OCI-LY7 (cell line): ENCODE data around the gene SMAP1. TPM values are rescaled to one million over a fixed set of nuclear protein-coding genes. Genes with fewer than 3 reads are reported as not detected.

Experiments
- BruUV-seq: library from RNA; stranded (reverse); fragments of 400-500 nt; replicated peaks from 2 replicates; lab custom pipeline; 2021; lab: Mats Ljungman, UMichigan
- CTCF ChIA-PET: fragments of 300-600 bp; sonication (Branson Sonifier 250); formaldehyde crosslinking; loops from one replicate; lab custom pipeline; 2022; ENCODE audit warnings: antibody characterized with exemption; ENCODE audit not compliant: unreplicated experiment; lab: Charles Lee
- POLR2A ChIA-PET: fragments of 300-600 bp; sonication (Branson Sonifier 250); formaldehyde crosslinking; loops from one replicate; lab custom pipeline; 2022; ENCODE audit warnings: antibody characterized with exemption; lab: Charles Lee
- DNase-seq: peaks from one replicate; pipeline ENCODE4 v3.0.0-alpha.2; 2015; ENCODE audit warnings: low spot score
- H2AFZ ChIP-seq: fragments of 200-600 bp; sonication (generic), shearing (Covaris generic); 2 replicates; pipeline ENCODE4 v1.6.1; 2014; ENCODE audit warnings: mild to moderate bottlenecking, antibody characterized with exemption, low read length, moderate library complexity
- H3K27ac ChIP-seq: fragments of 200-600 bp; sonication (generic); 2 replicates; pipeline ENCODE4 v1.5.1; 2014; ENCODE audit warnings: mixed run types, low read depth, mild to moderate bottlenecking, moderate library complexity, low read length, inconsistent platforms; ENCODE audit not compliant: poor library complexity, severe bottlenecking
- H3K36me3 ChIP-seq: fragments of 200-600 bp; sonication (generic); 2 replicates; pipeline ENCODE4 v1.6.1; 2014; ENCODE audit warnings: mild to moderate bottlenecking, antibody characterized with exemption, low read length, moderate library complexity, mixed read lengths; ENCODE audit not compliant: insufficient read depth
- H3K4me1 ChIP-seq: fragments of 200-600 bp; sonication (generic); 2 replicates; pipeline ENCODE4 v1.5.1; 2014; ENCODE audit warnings: mild to moderate bottlenecking, low read length; ENCODE audit not compliant: insufficient read depth, poor library complexity, severe bottlenecking
- H3K4me2 ChIP-seq: fragments of 200-600 bp; sonication (generic); 2 replicates; pipeline ENCODE4 v1.6.1; 2014; ENCODE audit warnings: mild to moderate bottlenecking, low read length
- H3K4me3 ChIP-seq: fragments of 200-600 bp; sonication (generic); 2 replicates; pipeline ENCODE4 v1.5.1; 2014; ENCODE audit warnings: mild to moderate bottlenecking, low read depth, low read length; ENCODE audit not compliant: poor library complexity, severe bottlenecking
- H3K79me2 ChIP-seq: fragments of 200-600 bp; sonication (generic); 2 replicates; pipeline ENCODE4 v1.6.1; 2016; ENCODE audit warnings: low read depth, mild to moderate bottlenecking, low read length, moderate library complexity, mixed read lengths; ENCODE audit not compliant: insufficient read depth
- H3K9me2 ChIP-seq: fragments of 200-600 bp; sonication (generic); 2 replicates; pipeline ENCODE4 v1.6.1; 2016; ENCODE audit warnings: mild to moderate bottlenecking, low read length, mixed read lengths; ENCODE audit not compliant: insufficient read depth
- H3K9me3 ChIP-seq: fragments of 200-600 bp; sonication (generic); 2 replicates; pipeline ENCODE4 v1.6.1; 2014; ENCODE audit warnings: mild to moderate bottlenecking, mixed run types, low read length, mixed read lengths
- H4K20me1 ChIP-seq: fragments of 200-600 bp; sonication (generic); 2 replicates; pipeline ENCODE4 v1.6.1; 2014; ENCODE audit warnings: mild to moderate bottlenecking, antibody characterized with exemption, low read length, moderate library complexity, mixed read lengths; ENCODE audit not compliant: insufficient read depth
- EZH2phosphoT487 ChIP-seq: fragments of 200-600 bp; sonication (generic); IDR thresholded peaks from 2 replicates; pipeline ENCODE4 v1.6.1; 2018; ENCODE audit warnings: low read depth, borderline replicate concordance, mild to moderate bottlenecking, mixed run types, antibody characterized with exemption, low read length, moderate library complexity, mixed read lengths
- intact Hi-C: fragments of 100-400 bp; cut with micrococcal nuclease; formaldehyde crosslinking; loops from one replicate; pipeline ENCODE4 v1.10.0; 2022; ENCODE audit not compliant: unreplicated experiment
- total RNA-seq, 2 experiments: library from RNA; depleted of rRNA in 1 of 2; stranded (reverse); fragments of >200 nt in 1 of 2; shearing (Covaris generic) in 1 of 2; gene quantifications; 2 replicates each; pipeline ENCODE4 v1.2.3, GENCODE V29; 2014 to 2022
- TF ChIP-seq, protein P1 (sequence below): fragments of 200-600 bp; sonication (generic); conservative IDR thresholded peaks from 2 replicates; pipeline ENCODE4 v1.5.1; 2014; ENCODE audit warnings: mild to moderate bottlenecking, antibody characterized with exemption, low read length, moderate library complexity, mixed read lengths

The SMAP1 gene
- total RNA-seq, 2 experiments from 2014 or later, result 15.1 to 28.9 TPM

DNA sequence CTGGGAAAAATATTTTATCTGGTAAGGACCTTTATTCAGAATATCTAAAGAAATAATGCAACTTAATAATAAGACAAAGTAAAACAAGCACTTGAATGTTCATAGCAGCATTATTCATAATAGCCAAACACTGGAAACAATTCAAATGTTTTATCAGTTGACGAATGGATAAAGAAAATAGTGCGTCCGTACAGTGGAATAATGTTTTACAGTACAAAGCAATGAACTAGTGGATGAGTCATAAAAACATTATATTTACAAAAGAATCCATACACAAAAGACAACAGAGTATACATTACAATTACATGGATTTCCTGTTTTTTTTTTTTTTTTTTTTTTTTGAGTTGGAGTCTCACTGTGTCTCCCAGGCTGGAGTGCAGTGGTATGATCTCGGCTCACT lies 12.7 kb downstream of the SMAP1 start:
- TF ChIP-seq, protein P1, sequence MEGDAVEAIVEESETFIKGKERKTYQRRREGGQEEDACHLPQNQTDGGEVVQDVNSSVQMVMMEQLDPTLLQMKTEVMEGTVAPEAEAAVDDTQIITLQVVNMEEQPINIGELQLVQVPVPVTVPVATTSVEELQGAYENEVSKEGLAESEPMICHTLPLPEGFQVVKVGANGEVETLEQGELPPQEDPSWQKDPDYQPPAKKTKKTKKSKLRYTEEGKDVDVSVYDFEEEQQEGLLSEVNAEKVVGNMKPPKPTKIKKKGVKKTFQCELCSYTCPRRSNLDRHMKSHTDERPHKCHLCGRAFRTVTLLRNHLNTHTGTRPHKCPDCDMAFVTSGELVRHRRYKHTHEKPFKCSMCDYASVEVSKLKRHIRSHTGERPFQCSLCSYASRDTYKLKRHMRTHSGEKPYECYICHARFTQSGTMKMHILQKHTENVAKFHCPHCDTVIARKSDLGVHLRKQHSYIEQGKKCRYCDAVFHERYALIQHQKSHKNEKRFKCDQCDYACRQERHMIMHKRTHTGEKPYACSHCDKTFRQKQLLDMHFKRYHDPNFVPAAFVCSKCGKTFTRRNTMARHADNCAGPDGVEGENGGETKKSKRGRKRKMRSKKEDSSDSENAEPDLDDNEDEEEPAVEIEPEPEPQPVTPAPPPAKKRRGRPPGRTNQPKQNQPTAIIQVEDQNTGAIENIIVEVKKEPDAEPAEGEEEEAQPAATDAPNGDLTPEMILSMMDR, result no peak
- TF ChIP-seq EZH2phosphoT487, result no peak
- no TSS peak for BruUV-seq
- Histone ChIP-seq H3K9me3 (no peaks in the 10 kb centered on the region), H3K9me2 (no peaks in the 10 kb centered on the region), H3K4me2 (no peak overlapping the region), H2AFZ (no peak overlapping the region), H3K36me3 (no peaks in the 10 kb centered on the region), H3K4me3 (no peak overlapping the region), H3K27ac (no peak overlapping the region), H4K20me1 (peaks cover 13% of the 10 kb centered on the region; the same call in 1 of the 2 replicates), H3K4me1 (no peaks in the 10 kb centered on the region), H3K79me2 (peaks cover 24% of the 10 kb centered on the region)
- ChIA-PET CTCF (no interaction called here), POLR2A (interaction anchor here (0.6 to 2.0 kb wide), 3 partner anchors 10 to 128 kb away, joined by 5 to 16 read pairs (median 6); partner anchors contain the start of gene SMAP1)
- intact Hi-C loops, result no loop called here
- no peak for DNase-seq

DNA sequence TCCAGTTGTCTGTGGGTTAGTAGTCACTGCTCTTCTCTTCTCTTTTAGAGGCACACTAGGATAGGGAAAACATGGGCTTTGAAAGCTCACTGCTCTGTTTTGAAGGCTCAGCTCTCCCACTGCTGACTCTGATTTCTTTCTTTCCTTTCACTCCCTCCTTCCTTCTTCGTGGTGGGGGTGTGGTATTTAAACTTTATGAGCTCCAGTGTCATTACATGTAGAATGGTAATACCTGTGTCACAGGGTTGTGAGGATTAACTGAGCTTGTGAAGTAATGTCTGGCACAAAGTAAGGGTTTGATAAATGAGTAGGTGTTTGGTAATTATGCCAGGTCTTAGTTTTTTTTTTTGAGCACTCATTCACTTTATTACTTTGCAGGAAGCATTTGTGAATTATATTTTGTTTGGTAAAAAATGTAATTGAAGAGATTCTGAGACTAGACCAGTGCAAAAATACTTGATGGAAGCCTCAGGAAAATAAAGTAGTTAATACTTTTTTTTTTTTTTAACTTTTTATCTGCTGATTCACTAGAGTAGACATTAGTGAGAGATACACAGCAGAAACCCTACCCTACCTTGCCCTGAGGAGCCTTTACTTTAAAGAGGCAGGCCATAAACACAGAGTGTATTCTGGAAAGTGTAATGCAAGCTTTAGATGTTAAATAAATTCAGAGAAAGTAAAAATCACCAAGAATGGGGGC lies 17.3 kb downstream of the SMAP1 start:
- POLR2A ChIA-PET, result interaction anchor here (0.7 to 1.3 kb wide), 3 partner anchors 17 to 248 kb away, joined by 3 to 12 read pairs (median 5); partner anchors contain the start of gene SMAP1
- no peak overlapping the region for H3K4me2 ChIP-seq

More for the DNA sequence above, 17.3 kb downstream of the SMAP1 start:
- Histone ChIP-seq H4K20me1 (peaks cover 25% of the 10 kb centered on the region), H3K4me3 (no peak overlapping the region), H3K36me3 (no peaks in the 10 kb centered on the region), H3K9me3 (no peaks in the 10 kb centered on the region), H3K4me1 (no peaks in the 10 kb centered on the region), H3K9me2 (no peaks in the 10 kb centered on the region), H3K27ac (no peak overlapping the region), H2AFZ (no peak overlapping the region), H3K79me2 (peaks cover 20% of the 10 kb centered on the region; the same call in 1 of the 2 replicates)
- TF ChIP-seq, protein P1, result no peak
- TF ChIP-seq EZH2phosphoT487, result no peak
- DNase-seq, result no peak
- intact Hi-C loops, result loop anchor here (5.0 kb wide), 2 partner anchors 313 to 373 kb away; no protein-coding TSS in a partner anchor
- no TSS peak for BruUV-seq
- CTCF ChIA-PET, result interaction anchor here (0.6 to 1.0 kb wide), 2 partner anchors 14 to 31 kb away, joined by 3 to 4 read pairs; no protein-coding TSS in a partner anchor
